NCI-H345 treated with DMSO at 0.1 percent for 48 hours (cell line): Measurements from ENCODE around the gene DLK2.
"Not testable (repeated sequence)": the region's sequence is repeated elsewhere in the genome, so short reads cannot be mapped to it uniquely, and the experiment has no call there.

Experiments used
- DNase-seq: peaks from one replicate; lab custom pipeline; 2025; ENCODE audit not compliant: unreplicated experiment; lab: John Stamatoyannopoulos, UW

DLK2 gene, protein sequence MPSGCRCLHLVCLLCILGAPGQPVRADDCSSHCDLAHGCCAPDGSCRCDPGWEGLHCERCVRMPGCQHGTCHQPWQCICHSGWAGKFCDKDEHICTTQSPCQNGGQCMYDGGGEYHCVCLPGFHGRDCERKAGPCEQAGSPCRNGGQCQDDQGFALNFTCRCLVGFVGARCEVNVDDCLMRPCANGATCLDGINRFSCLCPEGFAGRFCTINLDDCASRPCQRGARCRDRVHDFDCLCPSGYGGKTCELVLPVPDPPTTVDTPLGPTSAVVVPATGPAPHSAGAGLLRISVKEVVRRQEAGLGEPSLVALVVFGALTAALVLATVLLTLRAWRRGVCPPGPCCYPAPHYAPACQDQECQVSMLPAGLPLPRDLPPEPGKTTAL

DNA sequence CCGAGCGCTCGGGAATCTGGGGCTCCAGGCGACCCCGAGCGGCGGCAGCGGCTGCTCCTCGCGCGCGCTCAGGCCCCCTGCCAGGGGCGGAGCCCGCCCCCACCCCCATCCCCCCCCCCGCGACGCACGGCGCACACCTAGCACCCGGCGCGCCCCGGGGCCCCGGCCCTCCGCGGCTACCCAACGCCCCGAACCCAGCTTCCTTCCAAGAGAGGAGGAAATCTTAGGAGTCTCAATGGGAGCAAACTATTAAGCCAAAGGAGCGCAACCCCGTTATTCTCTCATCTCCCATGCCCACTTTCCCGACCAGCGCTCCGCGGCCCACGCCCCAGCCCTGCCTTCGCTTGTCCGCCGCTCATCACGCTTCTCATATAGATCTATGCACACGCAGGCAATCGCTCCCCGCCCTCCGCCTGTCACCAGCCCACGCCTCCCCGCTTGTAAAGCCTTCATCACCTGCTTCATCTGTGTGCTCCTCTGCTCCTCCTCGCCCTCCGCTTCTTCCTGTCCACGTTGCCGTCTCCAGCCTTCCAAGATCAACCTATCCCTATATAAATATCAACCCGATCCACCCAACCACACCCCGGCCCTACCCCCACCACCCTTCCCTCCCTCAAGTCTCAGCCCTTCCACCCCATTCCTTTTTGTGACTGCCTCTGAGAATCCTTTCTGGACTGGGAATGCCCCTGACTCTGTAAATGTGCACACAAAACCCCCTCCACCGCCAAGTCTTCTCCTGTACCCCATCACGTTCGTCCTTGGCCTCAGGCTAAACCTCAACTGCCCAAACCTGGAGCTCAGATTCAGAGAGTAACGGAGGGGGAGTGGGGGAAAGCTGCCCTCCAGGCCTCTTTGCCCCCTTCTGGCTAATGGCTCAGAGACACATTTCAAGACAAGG, at the start of gene DLK2:
TSS of gene DLK2 (minus strand) at position 18 of the 898 bp plus-strand sequence. CDS start 723 bp downstream, outside the sequence.
- peak; percentile 18 for DNase-seq

DNA sequence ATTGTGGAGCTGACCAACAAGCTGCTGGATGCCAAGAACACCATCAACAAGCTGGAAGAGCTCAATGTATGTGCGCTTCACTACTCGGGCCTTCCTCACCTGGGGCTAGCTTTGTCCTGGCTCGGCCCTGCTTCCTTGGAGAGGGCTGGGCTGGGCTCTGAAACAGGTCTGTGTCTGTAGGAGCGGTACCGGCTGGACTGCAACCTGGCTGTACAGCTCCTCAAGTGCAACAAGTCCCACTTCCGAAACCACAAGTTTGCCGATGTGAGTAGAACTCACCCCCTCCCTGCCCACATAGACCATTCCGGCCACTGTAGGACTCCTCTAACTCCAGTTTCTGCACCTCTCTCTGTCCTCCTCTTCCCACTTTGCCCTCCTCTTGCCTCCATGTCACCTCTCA, 48.1 kb upstream of the DLK2 start:
- no peak for DNase-seq

DNA sequence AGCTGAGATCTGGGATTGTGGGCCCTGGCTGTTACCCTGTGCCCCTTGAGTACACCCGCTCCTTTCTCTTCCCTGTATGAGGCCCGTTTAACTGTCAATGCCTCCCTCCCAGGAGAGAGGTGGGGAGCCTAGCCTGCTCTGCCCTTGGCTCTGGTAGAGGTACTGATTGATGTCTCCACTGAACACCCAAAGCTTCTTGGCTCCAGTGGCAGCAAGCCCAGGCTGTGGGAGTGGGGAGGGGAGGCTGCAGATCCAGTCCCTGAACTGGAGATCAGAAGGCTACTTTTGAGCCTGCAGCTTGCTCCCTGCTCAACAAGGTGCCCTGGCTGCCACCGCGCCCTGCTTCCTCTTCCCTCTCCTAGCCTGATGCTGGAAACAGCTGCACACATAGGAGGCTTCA, 47.3 kb upstream of the DLK2 start:
- no peak for DNase-seq

DNA sequence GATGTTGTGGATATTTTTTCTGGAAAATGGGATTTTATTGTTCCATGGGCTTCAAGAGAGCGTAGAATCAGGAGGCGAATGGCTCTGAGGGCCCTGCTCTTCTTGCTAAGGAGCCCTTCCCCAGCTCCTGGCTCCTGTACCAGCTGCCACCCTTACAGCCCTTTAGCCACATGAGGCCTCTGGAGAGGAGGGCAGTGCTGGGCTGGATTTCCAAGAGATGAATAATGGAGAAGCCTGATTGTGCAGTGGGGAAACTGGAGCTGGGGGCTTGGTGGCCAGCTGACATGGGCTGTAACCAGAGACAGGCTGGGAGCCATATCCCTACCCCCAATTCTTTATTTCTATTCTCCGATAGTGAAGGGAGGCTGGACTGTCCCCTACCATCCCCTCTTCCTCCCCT, 45.6 kb upstream of the DLK2 start:
- no peak for DNase-seq

DNA sequence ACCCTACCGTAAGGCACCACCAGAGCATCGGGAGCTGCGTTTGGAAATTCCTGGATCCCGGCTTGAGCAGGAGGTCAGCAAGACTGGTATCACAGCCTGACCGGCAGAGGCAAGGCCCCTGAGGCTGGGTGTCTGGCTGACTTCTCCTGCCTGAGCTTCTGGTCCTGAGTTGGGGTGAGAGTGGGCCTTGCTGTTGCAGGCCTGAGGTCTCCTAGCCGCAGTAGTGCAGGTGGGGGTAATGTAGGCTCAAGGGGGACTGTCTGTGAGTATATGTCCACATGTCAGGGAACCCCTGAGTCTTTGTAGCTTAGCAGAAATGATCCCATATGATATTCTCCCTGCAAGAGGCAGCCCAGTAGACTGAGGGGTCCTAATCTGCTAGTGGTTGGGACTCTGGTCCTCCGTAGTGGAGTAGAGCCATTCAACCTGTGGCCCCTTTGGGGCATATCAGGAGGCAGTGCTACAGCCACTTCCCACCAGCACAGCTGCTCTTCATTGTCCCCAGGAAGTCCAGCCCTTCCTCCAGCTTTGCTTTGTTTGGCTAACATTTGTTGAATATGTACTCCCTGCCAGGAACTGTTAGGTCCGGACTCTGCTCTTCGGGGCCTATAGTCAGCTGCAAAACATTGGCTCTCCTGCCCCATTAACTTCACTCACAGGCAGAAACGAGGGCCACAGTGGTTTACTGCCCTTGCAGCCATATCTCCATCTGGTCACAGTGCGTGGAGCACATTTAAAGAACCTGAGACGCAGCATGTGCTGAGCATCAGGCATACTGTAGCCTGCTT, 43.9 kb upstream of the DLK2 start:
- DNase-seq: no peak

DNA sequence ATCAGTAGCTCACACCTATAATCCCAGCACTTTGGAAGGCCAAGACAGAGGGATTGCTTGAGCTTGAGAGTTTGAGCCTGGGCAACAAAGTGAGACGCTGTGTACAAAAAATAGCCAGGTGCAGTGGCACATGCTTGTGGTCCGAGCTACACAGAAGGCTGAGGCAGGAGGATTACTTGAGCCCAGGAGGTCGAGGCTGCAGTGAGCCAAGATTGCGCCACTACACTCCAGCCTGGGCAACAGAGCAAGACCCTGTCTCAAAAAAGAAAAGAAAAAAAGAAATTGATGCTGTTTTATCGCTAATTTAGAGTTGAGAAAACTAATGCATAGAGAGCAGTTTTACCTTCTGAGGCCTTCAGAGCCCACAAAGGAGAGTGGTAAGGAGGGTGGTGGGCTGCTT, 42.9 kb upstream of the DLK2 start:
- not testable (repeated sequence) for DNase-seq

DNA sequence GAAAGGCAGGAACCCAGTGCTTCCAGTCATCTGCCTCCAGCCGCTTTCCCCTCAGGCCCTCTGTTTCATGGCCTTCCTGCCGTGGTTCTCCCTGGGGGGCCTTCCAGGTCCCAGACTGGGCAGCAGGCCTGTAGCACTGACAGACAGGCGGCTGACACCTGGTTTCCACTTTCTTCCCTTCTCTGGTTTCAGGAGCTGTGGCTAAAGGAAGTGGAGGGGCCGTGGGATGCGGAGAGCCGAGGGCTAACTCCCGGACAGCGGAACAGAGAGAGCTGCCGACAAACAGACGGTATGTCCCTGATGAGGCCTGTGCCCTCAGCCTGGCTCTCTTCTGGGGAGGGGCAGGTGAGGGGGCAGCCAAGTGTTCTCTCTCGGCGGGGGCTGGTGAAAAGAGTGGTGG, 42.3 kb upstream of the DLK2 start:
- DNase-seq: no peak

DNA sequence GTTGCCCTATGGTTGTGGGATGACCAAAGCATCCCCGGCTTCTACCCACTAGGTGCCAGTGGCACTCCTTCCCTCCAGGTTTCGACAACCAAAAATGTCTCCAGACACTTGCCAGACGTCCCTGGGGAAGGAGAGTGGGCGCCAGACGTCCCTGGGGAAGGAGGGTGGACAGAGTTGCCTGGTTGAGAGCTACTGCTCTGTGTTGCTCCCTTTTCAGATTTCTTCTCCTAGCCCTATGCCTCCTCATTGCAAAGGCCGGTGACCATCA, 41.7 kb upstream of the DLK2 start:
- no peak for DNase-seq

DNA sequence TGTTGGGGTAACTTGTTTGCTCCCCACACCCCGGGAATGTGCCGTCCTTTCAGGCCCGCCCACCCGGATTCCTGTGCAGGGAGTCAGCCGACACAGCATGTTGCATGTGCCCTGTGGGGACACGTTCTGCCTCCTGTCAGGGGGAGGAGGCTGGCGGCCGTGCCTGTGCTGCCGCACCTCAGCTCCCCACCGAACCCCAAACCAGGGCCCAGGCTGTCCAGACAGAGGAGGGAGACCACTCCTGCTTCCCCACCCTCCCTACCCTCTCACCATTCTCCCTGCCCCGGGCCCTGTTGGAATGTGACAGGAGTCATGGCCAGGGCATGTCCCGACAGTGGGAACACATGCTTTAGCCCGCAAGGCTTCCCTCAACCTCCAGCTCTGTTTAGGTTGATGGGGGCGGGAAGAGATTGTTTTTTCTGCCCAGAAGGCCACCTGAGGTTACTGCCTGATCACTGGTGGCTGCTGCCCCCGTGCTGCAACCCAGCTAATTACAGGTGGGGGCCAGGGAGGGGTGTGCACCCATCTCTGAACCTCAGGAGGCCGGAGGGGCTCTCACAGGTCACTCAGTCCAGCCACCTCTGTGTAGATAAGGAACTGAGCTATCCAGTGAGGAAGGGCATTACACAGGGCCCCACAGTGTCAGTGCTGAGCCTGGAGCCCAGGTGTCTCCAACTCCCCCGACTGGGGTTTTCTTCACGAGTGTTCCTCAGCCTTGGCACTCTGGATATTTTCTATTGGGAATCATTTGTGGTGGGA, 41.2 kb upstream of the DLK2 start:
- no peak for DNase-seq

DNA sequence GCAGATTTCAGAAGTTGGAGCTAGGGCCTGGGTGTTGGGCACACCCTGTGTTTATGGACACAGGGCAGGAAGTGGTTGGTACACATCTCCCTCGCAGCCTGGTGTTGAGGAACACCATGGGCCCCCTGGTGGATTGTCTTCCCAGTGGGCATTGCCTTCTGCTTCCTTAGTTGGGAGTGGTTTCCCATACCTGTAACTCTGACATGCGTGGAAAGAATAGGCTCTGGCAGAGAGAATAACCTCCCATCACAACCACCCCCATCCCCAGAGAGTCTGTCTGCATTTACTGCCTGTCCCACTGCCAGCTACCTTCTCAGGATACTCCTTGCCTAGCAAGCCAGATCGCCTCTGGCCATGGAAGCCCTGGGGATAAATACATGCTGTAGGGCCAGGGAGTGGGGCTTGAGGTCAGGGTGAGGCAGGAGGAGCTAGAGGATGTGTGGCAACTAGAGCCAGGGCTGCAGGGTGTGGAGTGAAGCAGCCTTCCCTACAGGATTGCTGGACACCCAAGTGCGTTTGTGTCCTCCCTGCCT, 40.1 kb upstream of the DLK2 start:
- no peak for DNase-seq

DNA sequence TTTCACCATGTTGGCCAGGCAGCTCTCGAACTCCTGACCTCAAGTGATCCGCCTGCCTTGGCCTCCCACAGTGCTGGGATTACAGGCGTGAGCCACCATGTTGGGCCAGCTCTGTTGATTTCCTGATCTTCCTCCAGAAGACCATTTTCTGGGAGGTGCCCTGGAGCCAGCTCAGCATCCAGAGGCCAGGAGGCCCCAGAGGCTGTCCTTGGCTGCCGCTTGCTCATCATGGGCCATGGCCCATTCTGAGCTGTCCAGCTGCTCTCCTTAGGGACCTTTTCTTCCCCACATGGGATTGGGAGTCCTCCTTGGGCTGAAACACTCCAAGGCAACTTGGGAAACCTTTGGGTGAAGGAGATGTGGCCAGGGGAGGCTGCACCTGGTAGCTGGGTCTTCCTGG, 39.4 kb upstream of the DLK2 start:
- no peak for DNase-seq

DNA sequence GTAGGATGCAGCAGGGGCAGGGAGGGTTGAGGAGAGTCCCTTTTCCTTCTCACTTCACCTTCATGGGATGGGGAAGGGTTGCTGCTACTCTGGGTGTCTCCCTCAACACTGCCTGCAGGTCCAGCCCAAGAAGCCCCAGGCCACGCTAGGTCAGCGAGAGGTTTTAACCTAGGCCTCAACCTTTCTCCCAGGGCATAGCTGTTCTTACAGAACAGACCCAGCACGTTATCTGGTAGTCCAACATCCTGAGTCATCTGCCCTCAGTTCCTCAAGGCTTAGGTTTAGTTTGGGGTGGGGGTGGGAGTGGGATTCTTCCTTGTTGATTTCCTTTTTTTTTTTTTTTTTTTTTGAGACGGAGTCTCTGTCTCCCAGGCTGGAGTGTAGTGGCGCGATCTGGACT, 39.0 kb upstream of the DLK2 start:
- DNase-seq: no peak

DNA sequence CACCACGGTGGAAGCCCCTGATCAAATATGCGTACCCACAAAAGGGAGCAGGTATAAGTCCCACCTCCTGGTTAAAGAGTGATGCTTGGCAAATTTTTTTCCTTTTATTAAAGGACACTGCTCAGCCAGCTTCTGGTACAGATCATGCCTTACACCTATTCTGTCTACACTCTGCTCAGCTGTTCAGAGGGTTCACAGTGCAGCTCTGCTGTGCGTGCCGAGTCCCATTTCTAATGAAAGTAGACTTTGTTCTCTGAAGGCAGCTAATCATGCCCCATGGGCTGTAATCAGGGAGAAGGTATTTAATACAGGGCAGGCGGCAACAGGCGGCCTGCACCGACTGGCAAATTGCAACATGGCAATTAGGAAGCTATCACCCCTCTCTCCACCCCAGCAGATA, 38.5 kb upstream of the DLK2 start:
- DNase-seq: no peak

DNA sequence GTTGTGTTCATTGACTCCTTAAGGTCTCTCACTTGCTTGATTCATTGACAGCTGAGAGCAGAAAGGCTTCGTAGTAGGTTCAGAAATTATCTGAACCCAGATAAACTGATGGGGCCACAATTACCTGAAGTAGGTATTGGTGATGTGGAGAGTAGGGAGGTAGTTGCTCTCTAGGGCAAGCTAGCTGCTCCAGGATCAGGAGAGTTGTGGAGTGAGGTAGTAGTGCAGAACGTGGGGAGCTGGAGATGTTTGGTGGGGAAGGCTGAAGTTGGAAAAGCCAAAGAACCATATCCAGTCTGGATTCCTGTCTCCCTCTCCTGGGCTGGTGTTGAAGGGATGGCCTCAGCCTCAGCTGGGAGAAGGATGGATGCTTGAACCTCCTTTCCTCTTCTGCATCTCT, 37.9 kb upstream of the DLK2 start:
- DNase-seq: no peak

DNA sequence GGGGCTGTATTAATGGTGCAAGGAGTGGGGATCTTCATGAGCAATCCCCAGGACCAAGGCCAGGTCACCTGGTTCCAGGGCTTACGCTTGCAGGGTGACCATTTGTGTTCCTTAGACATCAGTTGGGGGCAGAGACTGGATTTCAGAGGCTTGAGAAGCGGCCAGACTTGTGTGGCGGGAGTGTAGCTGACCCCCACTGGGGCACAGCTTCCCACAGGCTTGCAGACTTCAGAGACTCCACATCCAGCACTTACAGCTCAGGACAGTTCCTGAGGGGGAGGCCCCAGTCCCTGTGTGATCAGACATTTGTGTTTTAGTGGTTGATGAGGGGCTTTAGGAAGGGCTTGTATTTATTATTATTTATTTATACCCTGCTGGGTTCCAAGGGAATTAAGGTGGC, 37.3 kb upstream of the DLK2 start:
- no peak for DNase-seq

DNA sequence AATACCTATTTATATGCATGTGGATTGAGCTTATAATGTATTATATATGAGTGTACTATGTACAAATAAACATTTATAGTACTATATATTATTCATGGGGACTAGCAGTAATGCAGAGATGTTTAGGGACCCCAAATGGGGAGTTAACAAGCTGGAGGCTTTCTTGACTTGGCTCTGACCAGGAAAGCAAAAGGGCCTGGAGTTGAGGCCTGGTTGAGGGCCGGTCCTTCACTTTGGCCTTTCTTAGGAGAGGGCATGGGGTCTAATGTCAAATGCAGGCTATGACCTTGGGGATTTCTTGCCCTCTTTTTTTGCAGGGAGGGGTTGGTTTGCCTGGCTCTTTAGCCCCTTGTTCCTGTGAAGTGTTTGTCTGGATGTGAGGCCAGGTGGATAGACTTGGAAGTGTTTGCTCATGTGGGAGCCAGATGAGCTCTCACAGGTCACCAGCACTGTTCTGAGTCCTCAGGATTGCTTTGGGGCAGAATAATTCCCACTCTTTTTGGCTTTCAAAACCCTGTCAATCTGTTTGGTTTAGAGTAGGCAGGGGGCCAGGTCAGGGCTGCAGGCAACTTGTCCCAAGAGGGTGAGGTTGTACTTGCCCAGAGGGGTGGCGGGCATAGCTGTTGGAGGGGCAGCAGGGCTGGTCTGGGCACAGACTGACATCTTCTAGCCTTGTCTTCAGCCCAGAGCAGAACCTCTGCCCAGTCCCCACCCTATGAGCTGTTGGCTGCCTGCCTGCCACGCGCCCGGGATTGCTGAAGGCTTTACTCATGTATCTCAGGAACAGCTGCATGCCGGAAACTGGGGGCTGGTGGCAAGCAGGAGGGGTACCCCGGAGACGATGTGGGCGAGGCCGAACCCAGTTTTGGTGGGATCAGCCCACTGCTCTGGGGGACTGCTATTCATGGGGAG, 36.7 kb upstream of the DLK2 start:
- DNase-seq: no peak

DNA sequence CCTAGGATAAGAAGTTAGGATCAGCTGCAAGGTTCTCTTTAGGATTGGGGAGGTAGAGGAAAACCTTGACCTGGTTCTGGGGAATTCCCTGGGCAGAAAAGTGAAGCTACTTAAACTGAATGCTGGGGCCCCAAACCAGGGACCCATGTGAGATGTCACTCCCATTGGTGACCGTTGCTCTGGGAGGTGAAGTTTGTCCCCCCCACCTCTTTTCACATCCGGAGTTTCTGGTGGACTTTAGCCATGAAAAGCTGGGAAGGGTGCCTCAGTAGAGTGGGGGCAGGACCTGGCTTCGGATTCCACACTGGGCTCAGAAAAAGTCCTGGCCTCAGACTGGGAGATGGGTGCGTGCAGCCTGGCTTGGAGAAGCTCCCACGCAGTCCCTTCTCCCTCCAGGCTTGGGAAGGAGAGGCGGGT, 35.2 kb upstream of the DLK2 start:
- no peak for DNase-seq

DNA sequence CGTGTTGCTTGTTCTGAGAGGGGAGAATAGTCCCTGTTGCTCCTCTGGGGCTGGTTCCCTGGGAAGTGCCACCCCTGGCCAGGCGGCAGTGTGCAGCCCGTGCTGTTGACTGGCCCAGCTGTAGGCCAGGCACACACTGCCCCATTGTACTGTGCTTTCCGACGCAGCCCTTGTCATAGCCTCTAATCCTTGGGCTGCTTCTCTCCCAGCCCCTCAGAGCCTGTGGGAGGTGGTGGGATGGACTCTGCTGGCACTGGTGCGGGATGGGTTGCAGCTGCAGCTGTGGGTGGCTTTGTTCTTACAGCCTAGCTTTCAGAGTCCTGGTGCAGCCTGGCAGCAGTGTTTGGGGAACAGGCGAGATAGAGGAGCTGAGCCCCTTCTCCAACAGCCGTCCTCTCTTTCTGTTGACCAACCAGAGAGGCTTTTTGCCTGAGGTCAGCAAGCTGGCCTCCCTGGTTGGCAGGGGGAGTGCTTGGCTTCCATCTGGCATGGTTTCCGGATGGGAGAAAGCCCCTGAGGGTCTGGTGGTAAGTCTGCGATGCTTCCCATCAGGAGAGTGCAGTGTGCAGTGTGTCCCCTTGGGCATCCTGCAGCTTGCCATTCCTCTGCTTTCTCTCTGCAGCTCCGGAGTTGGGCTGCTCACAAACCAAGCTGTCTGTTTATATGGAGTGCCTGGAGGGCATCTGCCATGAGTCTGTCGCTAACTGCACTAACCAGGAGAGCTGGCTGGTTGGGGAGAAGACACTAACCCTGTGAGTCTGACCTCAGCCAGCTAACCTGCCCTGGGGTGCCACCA, 34.1 kb upstream of the DLK2 start:
- DNase-seq: no peak
